Measurements from ENCODE around the gene SOX18. TPM values are rescaled to one million over a fixed set of nuclear protein-coding genes. Genes with fewer than 3 reads are reported as not detected.

Gene SOX18
- total and polyA plus RNA-seq, 2 of the 8 experiments (the other 6 are each of a cell fraction or from before 2014, with no cell fraction given): 0.09 TPM; not detected in 1

- H3K79me2 ChIP-seq (ENCODE audit: control insufficient read depth in 1 of 2, insufficient read depth in 2 of 2, low read length in 2 of 2): no peaks in the 10 kb centered on the region
- H3K4me2 ChIP-seq (ENCODE audit: insufficient read depth in 1 of 2, low read depth in 2 of 2, low read length in 2 of 2): peak within 1 kb of the TSS; percentile 88 to 98
- CTCF ChIA-PET (ENCODE audit: partially characterized antibody): interaction anchor here (0.7 to 13.0 kb wide), 20 partner anchors 9 to 321 kb away, joined by 3 to 144 read pairs (median 4); partner anchors contain the start of genes PRPF6, SOX18 and TCEA2
- H3K23me2 ChIP-seq (ENCODE audit: low read depth, low read length): peaks cover 21% of the 10 kb centered on the region; the same call in 1 of the 2 replicates
- FAIRE-seq (no peak), DNase-seq (ENCODE audit: low read depth in 1 of 2, low spot score in 2 of 2) (no peak)
- 0 out of 2 replicates have a peak within 1 kb of the TSS, but pooled peaks have one; percentile 14 for H2AFZ ChIP-seq (ENCODE audit: low read length)
- H2BK120ac ChIP-seq (replicated peaks; ENCODE audit: low read depth, low read length): no peak within 1 kb of the TSS
- no peaks in the 10 kb centered on the region for H3K79me1 ChIP-seq (ENCODE audit: low read depth, low read length)
- WGBS, 2 experiments (ENCODE audit: extremely low coverage in 1 of 2, insufficient coverage in 1 of 2, insufficient read length in 1 of 2, insufficient replicate concordance in 2 of 2, low coverage in 1 of 2, low lambda C conversion rate in 2 of 2, missing lambda C conversion rate in 1 of 2): 5% methylated on average over 38 of the region's 86 CpGs; no CpG with 5 or more reads in 1 of the 2 experiments
- 0 out of 2 replicates have a peak within 1 kb of the TSS, but pooled peaks have one; percentile 29 for H2BK15ac ChIP-seq (ENCODE audit: low read length)
- H3K27ac ChIP-seq (ENCODE audit: low read depth, low read length): no peak within 1 kb of the TSS
- no peak within 1 kb of the TSS for H3K14ac ChIP-seq (ENCODE audit: insufficient read length)
- H3K36me3 ChIP-seq (ENCODE audit: control insufficient read depth in 2 of 4, insufficient read depth in 4 of 4, low read length in 3 of 4): no peaks in the 10 kb centered on the region
- H3K56ac ChIP-seq (replicated peaks; ENCODE audit: insufficient read length, low read depth, low read length): no peak within 1 kb of the TSS
- peaks cover 0 to 1% of the 10 kb centered on the region in 2 experiments for H4K20me1 ChIP-seq (replicated peaks in 1 of 2; ENCODE audit: control insufficient read depth in 1 of 2, insufficient read depth in 2 of 2, low read length in 2 of 2)
- H3K4ac ChIP-seq (replicated peaks; ENCODE audit: insufficient read length, low read depth, low read length): no peak within 1 kb of the TSS
- H2AK5ac ChIP-seq (ENCODE audit: low read depth, low read length): no peak within 1 kb of the TSS
- peak within 1 kb of the TSS; percentile 9 for H4K5ac ChIP-seq (ENCODE audit: insufficient read length, low read depth, low read length)
- H3K9me3 ChIP-seq (ENCODE audit: insufficient read depth in 2 of 2, low read depth in 1 of 2, low read length in 1 of 2): no peaks in the 10 kb centered on the region
- no peak within 1 kb of the TSS for H4K91ac ChIP-seq (replicated peaks; ENCODE audit: insufficient read length, low read length)
- H4K8ac ChIP-seq (ENCODE audit: extremely low read depth, insufficient read depth, low read length): peak within 1 kb of the TSS; percentile 63; the same call in 1 of the 2 replicates
- H3K4me1 ChIP-seq (replicated peaks in 1 of 4; ENCODE audit: control insufficient read depth in 3 of 4, insufficient read depth in 4 of 4, low read length in 3 of 4): peaks cover 0 to 28% (median 14%) of the 10 kb centered on the region in 4 experiments; a peak in 6 of 7 replicates
- peak within 1 kb of the TSS; percentile 95; the same call in 1 of the 2 replicates for H2BK12ac ChIP-seq (ENCODE audit: low read depth, low read length)
- POLR2A ChIA-PET (ENCODE audit: partially characterized antibody): interaction anchor here (0.6 to 1.4 kb wide), 8 partner anchors 9 to 97 kb away, joined by 3 to 6 read pairs (median 3); partner anchors contain the start of gene TCEA2
- H3K27me3 ChIP-seq (replicated peaks in 1 of 4; ENCODE audit: control insufficient read depth in 3 of 4, extremely low read depth in 1 of 4, insufficient read depth in 3 of 4, low read length in 3 of 4): peaks cover 6 to 57% (median 42%) of the 10 kb centered on the region in 4 experiments
- peak within 1 kb of the TSS; percentile 42 to 73 (median 52) for H3K4me3 ChIP-seq (ENCODE audit: extremely low read depth in 1 of 4, insufficient read depth in 2 of 4, low read depth in 3 of 4, low read length in 4 of 4)
- no peak within 1 kb of the TSS for H3K23ac ChIP-seq (ENCODE audit: insufficient read length)
- peak within 1 kb of the TSS; percentile 32 for H3K18ac ChIP-seq (ENCODE audit: extremely low read depth, low read length)
- no peak within 1 kb of the TSS; the same call in 1 of the 2 replicates for H2BK5ac ChIP-seq (ENCODE audit: low read depth, low read length)
- peak within 1 kb of the TSS in 1 of 4 experiments; percentile 22; a peak in 1 of 7 replicates for H3K9ac ChIP-seq (replicated peaks in 1 of 4; ENCODE audit: extremely low read depth in 1 of 4, low read depth in 3 of 4, low read length in 3 of 4)
- no peak within 1 kb of the TSS for H2BK20ac ChIP-seq (ENCODE audit: low read length)
- TF ChIP-seq KDM4A (IDR thresholded peaks at IDR 0.05; ENCODE audit: low read depth, low read length, severe bottlenecking) (peak; percentile 93), SIN3A (conservative IDR thresholded peaks at IDR 0.05 in 1 of 2, IDR thresholded peaks at IDR 0.05 in 1 of 2; ENCODE audit: low read depth in 1 of 2, low read length in 2 of 2) (no peak), TAF1 (IDR thresholded peaks at IDR 0.05; ENCODE audit: low read depth, low read length) (0 out of 2 replicates have a peak, but pooled peaks have one; percentile 33), BCL11A (IDR thresholded peaks at IDR 0.05; ENCODE audit: low read depth in 2 of 2, low read length in 2 of 2) (no peak), POLR2A (IDR thresholded peaks at IDR 0.05; ENCODE audit: control extremely low read depth in 1 of 2, low read depth in 2 of 2, low read length in 2 of 2) (no peak), SIX5 (IDR thresholded peaks at IDR 0.05; ENCODE audit: low read depth, low read length) (no peak), EZH2 (IDR thresholded peaks at IDR 0.05; ENCODE audit: low read depth, low read length, severe bottlenecking) (no peak), E2F6 (IDR thresholded peaks at IDR 0.05) (peak; percentile 61), HDAC6 (IDR thresholded peaks at IDR 0.05; ENCODE audit: low read depth, low read length) (no peak)
Observed at GRCh38 chr20:64083804-64084684, 34.6 kb upstream of the SOX18 start, which contains the start of gene LKAAEAR1. TSS of gene LKAAEAR1 (minus strand) at chr20:64084398. CDS start at chr20:64084219, 179 bp downstream.

Data from H1 (cell line).